GM23338 (cell line): ENCODE data around the gene CCDC9B. TPM values are rescaled to one million over a fixed set of nuclear protein-coding genes. Genes with fewer than 3 reads are reported as not detected.

ENCODE experiments used
- ATAC-seq: fragments of 200-7000 bp; cut with Tn5 transposase; 3 replicates; pipeline ENCODE4 v1.9.1; 2020
- DNase-seq: peaks from one replicate; pipeline ENCODE4 v3.0.0-alpha.2; 2015; ENCODE audit warnings: low spot score
- H2AFZ ChIP-seq: fragments of 200-600 bp; sonication (generic); 2 replicates; pipeline ENCODE4 v1.8.0; 2016; ENCODE audit warnings: antibody characterized with exemption, mild to moderate bottlenecking, moderate library complexity
- H3F3A ChIP-seq: fragments of 200-600 bp; sonication (generic); replicated peaks from 2 replicates; pipeline ENCODE4 v1.8.0; 2017; ENCODE audit warnings: antibody characterized with exemption, mixed run types, low read depth
- H3K27ac ChIP-seq: fragments of 200-600 bp; sonication (generic); 2 replicates; pipeline ENCODE4 v1.6.1; 2016; ENCODE audit warnings: low read depth
- H3K27me3 ChIP-seq: fragments of 200-600 bp; sonication (generic); 2 replicates; pipeline ENCODE4 v1.8.0; 2016; ENCODE audit warnings: mild to moderate bottlenecking, mixed run types, moderate library complexity; ENCODE audit not compliant: insufficient read depth
- H3K36me3 ChIP-seq: fragments of 200-600 bp; sonication (generic); 2 replicates; pipeline ENCODE4 v1.8.0; 2016; ENCODE audit warnings: mild to moderate bottlenecking; ENCODE audit not compliant: insufficient read depth
- H3K4me1 ChIP-seq: fragments of 200-600 bp; sonication (generic); 2 replicates; pipeline ENCODE4 v1.8.0; 2016; ENCODE audit warnings: mild to moderate bottlenecking, moderate library complexity; ENCODE audit not compliant: insufficient read depth
- H3K4me2 ChIP-seq: fragments of 200-600 bp; sonication (generic); 2 replicates; pipeline ENCODE4 v1.7.1; 2017; ENCODE audit warnings: mixed run types
- H3K4me3 ChIP-seq: fragments of 200-600 bp; sonication (generic); 2 replicates; pipeline ENCODE4 v1.6.1; 2016; ENCODE audit warnings: mixed run types
- H3K79me2 ChIP-seq: fragments of 200-600 bp; sonication (generic); replicated peaks from 2 replicates; pipeline ENCODE4 v1.8.0; 2017; ENCODE audit warnings: mild to moderate bottlenecking; ENCODE audit not compliant: insufficient read depth
- H3K9me2 ChIP-seq: fragments of 200-600 bp; sonication (generic); 2 replicates; pipeline ENCODE4 v1.8.0; 2017; ENCODE audit not compliant: insufficient read depth
- H4K20me1 ChIP-seq: fragments of 200-600 bp; sonication (generic); replicated peaks from 2 replicates; pipeline ENCODE4 v1.8.0; 2017; ENCODE audit warnings: mild to moderate bottlenecking; ENCODE audit not compliant: insufficient read depth
- H3K27ac Mint-ChIP-seq: 2 replicates; pipeline ENCODE4 v1.8.0; 2020; ENCODE audit warnings: inconsistent platforms, mild to moderate bottlenecking, moderate library complexity, mixed read lengths
- H3K27me3 Mint-ChIP-seq: 3 replicates; pipeline ENCODE4 v1.8.0; 2022; ENCODE audit warnings: low read depth, mild to moderate bottlenecking, moderate library complexity, mixed read lengths, inconsistent platforms; ENCODE audit not compliant: insufficient read depth, poor library complexity
- H3K36me3 Mint-ChIP-seq: 3 replicates; pipeline ENCODE4 v1.8.0; 2021; ENCODE audit warnings: low read depth, mild to moderate bottlenecking, inconsistent platforms, moderate library complexity, mixed read lengths
- H3K4me1 Mint-ChIP-seq: 3 replicates; pipeline ENCODE4 v1.8.0; 2020; ENCODE audit warnings: mild to moderate bottlenecking, inconsistent platforms, mixed read lengths
- H3K4me3 Mint-ChIP-seq: 3 replicates; pipeline ENCODE4 v1.8.0; 2021; ENCODE audit warnings: moderate library complexity, mild to moderate bottlenecking, inconsistent platforms, mixed read lengths
- H3K9me3 Mint-ChIP-seq: 3 replicates; pipeline ENCODE4 v1.8.0; 2020; ENCODE audit warnings: moderate library complexity, mild to moderate bottlenecking, inconsistent platforms, mixed read lengths
- CREB1 ChIP-seq: fragments of 250-450 bp; sonication (Bioruptor Pico); IDR thresholded peaks from 2 replicates; pipeline ENCODE4 v1.5.0; 2020; ENCODE audit warnings: low read depth, mild to moderate bottlenecking, moderate library complexity
- EZH2 ChIP-seq: fragments of 200-600 bp; sonication (generic); IDR thresholded peaks from one replicate; pipeline ENCODE4 v1.8.0; 2017; ENCODE audit warnings: antibody characterized with exemption, mild to moderate bottlenecking, low read depth; ENCODE audit not compliant: unreplicated experiment
- EZH2phosphoT487 ChIP-seq: fragments of 200-600 bp; sonication (generic); IDR thresholded peaks from one replicate; pipeline ENCODE4 v1.8.1; 2018; ENCODE audit warnings: antibody characterized with exemption; ENCODE audit not compliant: unreplicated experiment
- JUNB ChIP-seq: IDR thresholded peaks from one replicate; pipeline ENCODE4 v1.6.1; 2016; ENCODE audit warnings: antibody characterized with exemption; ENCODE audit not compliant: unreplicated experiment
- POLR2AphosphoS5 ChIP-seq: IDR thresholded peaks from 2 replicates; pipeline ENCODE4 v1.6.1; 2016; ENCODE audit warnings: antibody characterized with exemption, low read depth
- STAT1 ChIP-seq: IDR thresholded peaks from one replicate; pipeline ENCODE4 v1.6.1; 2016; ENCODE audit warnings: antibody characterized with exemption; ENCODE audit not compliant: unreplicated experiment
- ZNF331 ChIP-seq: fragments of 250-450 bp; sonication (Bioruptor Pico); IDR thresholded peaks from 2 replicates; pipeline ENCODE4 v1.5.0; 2020; ENCODE audit warnings: low read depth, mild to moderate bottlenecking, moderate library complexity
- polyA plus RNA-seq: library from polyadenylated mRNA; unstranded; fragments of >200 nt; fragmentation: Nextera tagmentation; extraction: Ambion mirVana; gene quantifications from 2 replicates; pipeline ENCODE4 v1.2.1, GENCODE V29; 2016
- total RNA-seq: library from RNA; depleted of rRNA; stranded (reverse); fragments of >200 nt; shearing (Covaris generic); gene quantifications from 2 replicates; pipeline ENCODE4 v1.2.3, GENCODE V29; 2014
- TF ChIP-seq, protein P1 (sequence below): IDR thresholded peaks from 2 replicates; pipeline ENCODE4 v1.6.1; 2016; ENCODE audit warnings: antibody characterized with exemption
- TF ChIP-seq, protein P2 (sequence below): IDR thresholded peaks from one replicate; pipeline ENCODE4 v1.6.1; 2018; ENCODE audit warnings: antibody characterized with exemption; ENCODE audit not compliant: unreplicated experiment
- TF ChIP-seq, protein P3 (sequence below): fragments of 250-450 bp; sonication (Bioruptor Pico); IDR thresholded peaks from 2 replicates; pipeline ENCODE4 v1.5.0; 2020; ENCODE audit warnings: mild to moderate bottlenecking, moderate library complexity

CCDC9B gene
- total and polyA plus RNA-seq, 2 experiments from 2014 or later = 0.18 to 0.97 TPM

DNA sequence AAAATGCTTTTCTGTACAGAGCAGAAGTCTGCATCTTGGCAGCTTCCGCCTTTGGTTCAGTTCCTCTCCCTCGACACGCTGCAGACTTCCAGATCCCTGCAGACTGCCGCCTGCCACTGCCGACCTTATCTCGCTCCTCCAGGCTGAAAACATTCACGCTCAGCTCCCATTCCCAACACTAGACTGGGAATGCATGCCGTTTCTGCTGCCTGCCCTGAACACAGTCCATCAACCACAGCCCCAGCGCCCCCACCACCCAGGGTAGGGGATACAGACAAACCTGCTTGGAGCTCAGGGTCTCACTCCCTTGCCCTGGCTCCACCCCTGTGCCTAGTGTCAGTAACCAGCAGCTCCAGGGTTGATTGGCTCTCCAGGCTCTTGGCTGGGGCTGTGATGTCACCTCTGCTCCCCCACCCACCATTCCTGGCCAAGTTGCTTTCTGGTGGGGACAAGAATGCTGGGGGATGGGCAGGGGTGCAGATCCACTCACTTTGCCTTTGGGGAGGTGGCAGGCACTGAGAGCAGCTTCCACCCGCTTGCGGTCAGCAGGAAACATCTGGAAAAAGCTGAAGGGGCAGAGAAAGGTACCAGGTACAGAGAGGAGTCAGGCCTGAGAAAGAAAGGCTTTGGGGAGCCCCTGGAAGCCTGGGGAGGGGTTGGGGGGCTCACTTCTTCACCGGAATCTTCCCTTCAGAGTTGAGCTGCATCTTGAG, 39.1 kb downstream of the CCDC9B start:
- no peaks in the 10 kb centered on the region for H3K79me2 ChIP-seq
- peaks cover 12% of the 10 kb centered on the region for H3K36me3 Mint-ChIP-seq
- peak overlapping the region; percentile 74 for H2AFZ ChIP-seq
- TF ChIP-seq JUNB (no peak), CREB1 (peak; percentile 77), POLR2AphosphoS5 (no peak)
- TF ChIP-seq, protein P1, sequence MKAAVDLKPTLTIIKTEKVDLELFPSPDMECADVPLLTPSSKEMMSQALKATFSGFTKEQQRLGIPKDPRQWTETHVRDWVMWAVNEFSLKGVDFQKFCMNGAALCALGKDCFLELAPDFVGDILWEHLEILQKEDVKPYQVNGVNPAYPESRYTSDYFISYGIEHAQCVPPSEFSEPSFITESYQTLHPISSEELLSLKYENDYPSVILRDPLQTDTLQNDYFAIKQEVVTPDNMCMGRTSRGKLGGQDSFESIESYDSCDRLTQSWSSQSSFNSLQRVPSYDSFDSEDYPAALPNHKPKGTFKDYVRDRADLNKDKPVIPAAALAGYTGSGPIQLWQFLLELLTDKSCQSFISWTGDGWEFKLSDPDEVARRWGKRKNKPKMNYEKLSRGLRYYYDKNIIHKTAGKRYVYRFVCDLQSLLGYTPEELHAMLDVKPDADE = no peak
- H3K4me2 ChIP-seq = peak overlapping the region; percentile 57
- no peak overlapping the region for H3K27ac ChIP-seq
- no peak overlapping the region; the same call in 2 of the 3 replicates for H3K4me3 Mint-ChIP-seq
- peaks cover 6% of the 10 kb centered on the region; the same call in 1 of the 2 replicates for H3K4me1 ChIP-seq
- peaks cover 15% of the 10 kb centered on the region for H3K9me3 Mint-ChIP-seq
- H3K9me2 ChIP-seq = no peaks in the 10 kb centered on the region
- DNase-seq = peak; percentile 73
- no peaks in the 10 kb centered on the region for H4K20me1 ChIP-seq
- peaks cover 22% of the 10 kb centered on the region for H3K4me1 Mint-ChIP-seq
- H3K4me3 ChIP-seq = no peak overlapping the region
- no peak overlapping the region for H3K27ac Mint-ChIP-seq
- no peaks in the 10 kb centered on the region for H3F3A ChIP-seq
- ATAC-seq = peak; percentile 96
- H3K27me3 Mint-ChIP-seq = peaks cover 34% of the 10 kb centered on the region
- H3K36me3 ChIP-seq = no peaks in the 10 kb centered on the region
- H3K27me3 ChIP-seq = no peaks in the 10 kb centered on the region

DNA sequence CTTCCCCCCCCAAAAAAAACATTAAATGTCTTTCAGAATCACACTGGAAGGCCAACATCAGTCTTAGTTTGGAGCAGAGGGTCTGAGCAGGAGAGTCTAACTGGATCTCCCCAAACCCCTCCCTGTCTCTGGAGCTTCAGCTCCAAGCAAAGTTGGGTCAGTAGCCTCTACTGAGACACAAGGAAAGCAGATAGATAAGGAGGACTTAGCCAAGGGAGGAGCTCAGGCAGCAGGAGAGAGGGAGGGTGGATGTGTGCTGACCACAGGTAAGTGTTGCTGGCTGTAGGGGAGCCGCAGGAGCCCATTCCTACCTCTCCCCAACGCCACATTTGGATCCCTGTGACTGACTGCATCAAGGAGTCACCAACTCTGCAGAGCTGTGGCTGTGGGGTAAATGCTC, 40.0 kb downstream of the CCDC9B start:
- Mint-ChIP-seq H3K9me3 (peaks cover 15% of the 10 kb centered on the region), H3K36me3 (peaks cover 12% of the 10 kb centered on the region), H3K4me3 (no peak overlapping the region), H3K27ac (no peak overlapping the region), H3K27me3 (peaks cover 30% of the 10 kb centered on the region), H3K4me1 (peaks cover 23% of the 10 kb centered on the region)
- H3K79me2 ChIP-seq = no peaks in the 10 kb centered on the region
- ATAC-seq (peak; percentile 8; the same call in 2 of the 3 replicates), DNase-seq (no peak)
- no peaks in the 10 kb centered on the region for H4K20me1 ChIP-seq
- no peak overlapping the region for H3K27ac ChIP-seq
- no peaks in the 10 kb centered on the region for H3K9me2 ChIP-seq
- no peaks in the 10 kb centered on the region for H3F3A ChIP-seq
- no peak overlapping the region; the same call in 1 of the 2 replicates for H2AFZ ChIP-seq
- H3K4me3 ChIP-seq = no peak overlapping the region
- H3K27me3 ChIP-seq = no peaks in the 10 kb centered on the region
- H3K4me1 ChIP-seq = peaks cover 4% of the 10 kb centered on the region; the same call in 1 of the 2 replicates
- 0 out of 2 replicates have a peak overlapping the region, but pooled peaks have one; percentile 57 for H3K4me2 ChIP-seq
- no peaks in the 10 kb centered on the region for H3K36me3 ChIP-seq
- TF ChIP-seq POLR2AphosphoS5 = no peak
- TF ChIP-seq EZH2 = no peak
- TF ChIP-seq, protein P2, sequence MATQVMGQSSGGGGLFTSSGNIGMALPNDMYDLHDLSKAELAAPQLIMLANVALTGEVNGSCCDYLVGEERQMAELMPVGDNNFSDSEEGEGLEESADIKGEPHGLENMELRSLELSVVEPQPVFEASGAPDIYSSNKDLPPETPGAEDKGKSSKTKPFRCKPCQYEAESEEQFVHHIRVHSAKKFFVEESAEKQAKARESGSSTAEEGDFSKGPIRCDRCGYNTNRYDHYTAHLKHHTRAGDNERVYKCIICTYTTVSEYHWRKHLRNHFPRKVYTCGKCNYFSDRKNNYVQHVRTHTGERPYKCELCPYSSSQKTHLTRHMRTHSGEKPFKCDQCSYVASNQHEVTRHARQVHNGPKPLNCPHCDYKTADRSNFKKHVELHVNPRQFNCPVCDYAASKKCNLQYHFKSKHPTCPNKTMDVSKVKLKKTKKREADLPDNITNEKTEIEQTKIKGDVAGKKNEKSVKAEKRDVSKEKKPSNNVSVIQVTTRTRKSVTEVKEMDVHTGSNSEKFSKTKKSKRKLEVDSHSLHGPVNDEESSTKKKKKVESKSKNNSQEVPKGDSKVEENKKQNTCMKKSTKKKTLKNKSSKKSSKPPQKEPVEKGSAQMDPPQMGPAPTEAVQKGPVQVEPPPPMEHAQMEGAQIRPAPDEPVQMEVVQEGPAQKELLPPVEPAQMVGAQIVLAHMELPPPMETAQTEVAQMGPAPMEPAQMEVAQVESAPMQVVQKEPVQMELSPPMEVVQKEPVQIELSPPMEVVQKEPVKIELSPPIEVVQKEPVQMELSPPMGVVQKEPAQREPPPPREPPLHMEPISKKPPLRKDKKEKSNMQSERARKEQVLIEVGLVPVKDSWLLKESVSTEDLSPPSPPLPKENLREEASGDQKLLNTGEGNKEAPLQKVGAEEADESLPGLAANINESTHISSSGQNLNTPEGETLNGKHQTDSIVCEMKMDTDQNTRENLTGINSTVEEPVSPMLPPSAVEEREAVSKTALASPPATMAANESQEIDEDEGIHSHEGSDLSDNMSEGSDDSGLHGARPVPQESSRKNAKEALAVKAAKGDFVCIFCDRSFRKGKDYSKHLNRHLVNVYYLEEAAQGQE = no peak
- TF ChIP-seq ZNF331 (CRISPR knock-in tag) = no peak
- no peak for TF ChIP-seq STAT1
- TF ChIP-seq, protein P3, sequence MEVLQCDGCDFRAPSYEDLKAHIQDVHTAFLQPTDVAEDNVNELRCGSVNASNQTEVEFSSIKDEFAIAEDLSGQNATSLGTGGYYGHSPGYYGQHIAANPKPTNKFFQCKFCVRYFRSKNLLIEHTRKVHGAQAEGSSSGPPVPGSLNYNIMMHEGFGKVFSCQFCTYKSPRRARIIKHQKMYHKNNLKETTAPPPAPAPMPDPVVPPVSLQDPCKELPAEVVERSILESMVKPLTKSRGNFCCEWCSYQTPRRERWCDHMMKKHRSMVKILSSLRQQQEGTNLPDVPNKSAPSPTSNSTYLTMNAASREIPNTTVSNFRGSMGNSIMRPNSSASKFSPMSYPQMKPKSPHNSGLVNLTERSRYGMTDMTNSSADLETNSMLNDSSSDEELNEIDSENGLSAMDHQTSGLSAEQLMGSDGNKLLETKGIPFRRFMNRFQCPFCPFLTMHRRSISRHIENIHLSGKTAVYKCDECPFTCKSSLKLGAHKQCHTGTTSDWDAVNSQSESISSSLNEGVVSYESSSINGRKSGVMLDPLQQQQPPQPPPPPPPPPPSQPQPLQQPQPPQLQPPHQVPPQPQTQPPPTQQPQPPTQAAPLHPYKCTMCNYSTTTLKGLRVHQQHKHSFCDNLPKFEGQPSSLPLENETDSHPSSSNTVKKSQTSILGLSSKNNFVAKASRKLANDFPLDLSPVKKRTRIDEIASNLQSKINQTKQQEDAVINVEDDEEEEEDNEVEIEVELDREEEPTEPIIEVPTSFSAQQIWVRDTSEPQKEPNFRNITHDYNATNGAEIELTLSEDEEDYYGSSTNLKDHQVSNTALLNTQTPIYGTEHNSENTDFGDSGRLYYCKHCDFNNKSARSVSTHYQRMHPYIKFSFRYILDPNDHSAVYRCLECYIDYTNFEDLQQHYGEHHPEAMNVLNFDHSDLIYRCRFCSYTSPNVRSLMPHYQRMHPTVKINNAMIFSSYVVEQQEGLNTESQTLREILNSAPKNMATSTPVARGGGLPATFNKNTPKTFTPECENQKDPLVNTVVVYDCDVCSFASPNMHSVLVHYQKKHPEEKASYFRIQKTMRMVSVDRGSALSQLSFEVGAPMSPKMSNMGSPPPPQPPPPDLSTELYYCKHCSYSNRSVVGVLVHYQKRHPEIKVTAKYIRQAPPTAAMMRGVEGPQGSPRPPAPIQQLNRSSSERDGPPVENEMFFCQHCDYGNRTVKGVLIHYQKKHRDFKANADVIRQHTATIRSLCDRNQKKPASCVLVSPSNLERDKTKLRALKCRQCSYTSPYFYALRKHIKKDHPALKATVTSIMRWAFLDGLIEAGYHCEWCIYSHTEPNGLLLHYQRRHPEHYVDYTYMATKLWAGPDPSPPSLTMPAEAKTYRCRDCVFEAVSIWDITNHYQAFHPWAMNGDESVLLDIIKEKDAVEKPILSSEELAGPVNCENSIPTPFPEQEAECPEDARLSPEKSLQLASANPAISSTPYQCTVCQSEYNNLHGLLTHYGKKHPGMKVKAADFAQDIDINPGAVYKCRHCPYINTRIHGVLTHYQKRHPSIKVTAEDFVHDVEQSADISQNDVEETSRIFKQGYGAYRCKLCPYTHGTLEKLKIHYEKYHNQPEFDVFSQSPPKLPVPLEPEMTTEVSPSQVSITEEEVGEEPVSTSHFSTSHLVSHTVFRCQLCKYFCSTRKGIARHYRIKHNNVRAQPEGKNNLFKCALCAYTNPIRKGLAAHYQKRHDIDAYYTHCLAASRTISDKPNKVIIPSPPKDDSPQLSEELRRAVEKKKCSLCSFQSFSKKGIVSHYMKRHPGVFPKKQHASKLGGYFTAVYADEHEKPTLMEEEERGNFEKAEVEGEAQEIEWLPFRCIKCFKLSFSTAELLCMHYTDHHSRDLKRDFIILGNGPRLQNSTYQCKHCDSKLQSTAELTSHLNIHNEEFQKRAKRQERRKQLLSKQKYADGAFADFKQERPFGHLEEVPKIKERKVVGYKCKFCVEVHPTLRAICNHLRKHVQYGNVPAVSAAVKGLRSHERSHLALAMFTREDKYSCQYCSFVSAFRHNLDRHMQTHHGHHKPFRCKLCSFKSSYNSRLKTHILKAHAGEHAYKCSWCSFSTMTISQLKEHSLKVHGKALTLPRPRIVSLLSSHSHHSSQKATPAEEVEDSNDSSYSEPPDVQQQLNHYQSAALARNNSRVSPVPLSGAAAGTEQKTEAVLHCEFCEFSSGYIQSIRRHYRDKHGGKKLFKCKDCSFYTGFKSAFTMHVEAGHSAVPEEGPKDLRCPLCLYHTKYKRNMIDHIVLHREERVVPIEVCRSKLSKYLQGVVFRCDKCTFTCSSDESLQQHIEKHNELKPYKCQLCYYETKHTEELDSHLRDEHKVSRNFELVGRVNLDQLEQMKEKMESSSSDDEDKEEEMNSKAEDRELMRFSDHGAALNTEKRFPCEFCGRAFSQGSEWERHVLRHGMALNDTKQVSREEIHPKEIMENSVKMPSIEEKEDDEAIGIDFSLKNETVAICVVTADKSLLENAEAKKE (CRISPR knock-in tag) = no peak
- no peak for TF ChIP-seq EZH2phosphoT487
